A673 (cell line): Measurements from ENCODE around the gene RALGAPA2.

Experiments used
- CTCF ChIP-seq: fragments of 300-800, 200-600 bp; sonication (generic); conservative IDR thresholded peaks from 2 replicates; pipeline ENCODE4 v1.5.1; 2017; ENCODE audit warnings: low read depth, mild to moderate bottlenecking, antibody characterized with exemption, low read length, moderate library complexity, mixed read lengths
- EZH2 ChIP-seq: fragments of 200-600 bp; sonication (generic); IDR thresholded peaks from 2 replicates; pipeline ENCODE4 v1.6.1; 2017; ENCODE audit warnings: borderline replicate concordance, low read depth, mild to moderate bottlenecking, mixed read lengths, antibody characterized with exemption, low read length; ENCODE audit not compliant: poor library complexity, severe bottlenecking

GRCh38 chr20:20638878-20639277, 73.6 kb downstream of the RALGAPA2 start:
- TF ChIP-seq CTCF, result no peak
- TF ChIP-seq EZH2, result no peak
